ENCODE measurements around the gene DLG2. TPM values are rescaled to one million over a fixed set of nuclear protein-coding genes. Genes with fewer than 3 reads are reported as not detected.

Gene DLG2
- total and polyA plus RNA-seq, 2 of the 4 experiments (the other 2 are of a cell fraction), result 0.31 to 0.36 TPM

DNA sequence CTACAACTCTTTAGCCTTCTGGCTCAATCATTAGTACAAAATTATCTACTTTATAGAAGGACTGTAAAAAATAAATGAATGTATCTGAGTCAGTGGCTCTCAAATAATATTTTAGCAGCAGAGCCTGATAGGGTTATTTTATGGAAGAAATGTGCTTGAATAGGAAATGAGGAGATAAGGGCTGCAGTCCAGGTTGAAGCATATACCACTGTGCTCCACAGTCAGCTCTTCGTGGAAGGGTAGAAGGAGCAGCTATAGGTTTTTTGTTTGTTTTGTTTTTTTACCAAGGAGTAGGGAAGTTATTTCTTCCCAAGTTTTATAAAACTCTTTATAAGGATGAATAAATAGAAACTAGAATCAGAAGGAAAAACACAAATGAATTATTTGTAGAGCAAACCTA, 242.0 kb downstream of the DLG2 start:
- TF ChIP-seq MAZ (IDR thresholded peaks at IDR 0.05; ENCODE audit: borderline replicate concordance, low read depth, low read length) (no peak), SMC3 (IDR thresholded peaks at IDR 0.05; ENCODE audit: low read depth, low read length) (no peak), RCOR1 (IDR thresholded peaks at IDR 0.05; ENCODE audit: insufficient replicate concordance, low read length) (no peak), RAD21 (IDR thresholded peaks at IDR 0.05; ENCODE audit: low read length) (no peak), MXI1 (IDR thresholded peaks at IDR 0.05; ENCODE audit: borderline replicate concordance, low read depth, low read length) (no peak), NFE2L2 (IDR thresholded peaks at IDR 0.05; ENCODE audit: low read depth, low read length) (no peak), CEBPB (IDR thresholded peaks at IDR 0.05; ENCODE audit: low read depth, low read length) (no peak), FOS (IDR thresholded peaks at IDR 0.05; ENCODE audit: low read depth, low read length) (no peak), CHD1 (IDR thresholded peaks at IDR 0.05; ENCODE audit: low read depth, low read length) (no peak), MAFK (IDR thresholded peaks at IDR 0.05; ENCODE audit: low read depth, low read length) (no peak), POLR2A (IDR thresholded peaks at IDR 0.05; ENCODE audit: low read depth, low read length) (no peak), RFX5 (IDR thresholded peaks at IDR 0.05; ENCODE audit: low read depth, low read length) (no peak), BHLHE40 (IDR thresholded peaks at IDR 0.05; ENCODE audit: low read depth, low read length) (no peak)
- TF ChIP-seq, protein P1, sequence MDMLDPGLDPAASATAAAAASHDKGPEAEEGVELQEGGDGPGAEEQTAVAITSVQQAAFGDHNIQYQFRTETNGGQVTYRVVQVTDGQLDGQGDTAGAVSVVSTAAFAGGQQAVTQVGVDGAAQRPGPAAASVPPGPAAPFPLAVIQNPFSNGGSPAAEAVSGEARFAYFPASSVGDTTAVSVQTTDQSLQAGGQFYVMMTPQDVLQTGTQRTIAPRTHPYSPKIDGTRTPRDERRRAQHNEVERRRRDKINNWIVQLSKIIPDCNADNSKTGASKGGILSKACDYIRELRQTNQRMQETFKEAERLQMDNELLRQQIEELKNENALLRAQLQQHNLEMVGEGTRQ (IDR thresholded peaks at IDR 0.05; ENCODE audit: low read depth, low read length), result no peak
- TF ChIP-seq, protein P2, sequence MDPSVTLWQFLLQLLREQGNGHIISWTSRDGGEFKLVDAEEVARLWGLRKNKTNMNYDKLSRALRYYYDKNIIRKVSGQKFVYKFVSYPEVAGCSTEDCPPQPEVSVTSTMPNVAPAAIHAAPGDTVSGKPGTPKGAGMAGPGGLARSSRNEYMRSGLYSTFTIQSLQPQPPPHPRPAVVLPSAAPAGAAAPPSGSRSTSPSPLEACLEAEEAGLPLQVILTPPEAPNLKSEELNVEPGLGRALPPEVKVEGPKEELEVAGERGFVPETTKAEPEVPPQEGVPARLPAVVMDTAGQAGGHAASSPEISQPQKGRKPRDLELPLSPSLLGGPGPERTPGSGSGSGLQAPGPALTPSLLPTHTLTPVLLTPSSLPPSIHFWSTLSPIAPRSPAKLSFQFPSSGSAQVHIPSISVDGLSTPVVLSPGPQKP (IDR thresholded peaks at IDR 0.05; ENCODE audit: borderline replicate concordance, low read depth, low read length), result no peak
- TF ChIP-seq, protein P3, sequence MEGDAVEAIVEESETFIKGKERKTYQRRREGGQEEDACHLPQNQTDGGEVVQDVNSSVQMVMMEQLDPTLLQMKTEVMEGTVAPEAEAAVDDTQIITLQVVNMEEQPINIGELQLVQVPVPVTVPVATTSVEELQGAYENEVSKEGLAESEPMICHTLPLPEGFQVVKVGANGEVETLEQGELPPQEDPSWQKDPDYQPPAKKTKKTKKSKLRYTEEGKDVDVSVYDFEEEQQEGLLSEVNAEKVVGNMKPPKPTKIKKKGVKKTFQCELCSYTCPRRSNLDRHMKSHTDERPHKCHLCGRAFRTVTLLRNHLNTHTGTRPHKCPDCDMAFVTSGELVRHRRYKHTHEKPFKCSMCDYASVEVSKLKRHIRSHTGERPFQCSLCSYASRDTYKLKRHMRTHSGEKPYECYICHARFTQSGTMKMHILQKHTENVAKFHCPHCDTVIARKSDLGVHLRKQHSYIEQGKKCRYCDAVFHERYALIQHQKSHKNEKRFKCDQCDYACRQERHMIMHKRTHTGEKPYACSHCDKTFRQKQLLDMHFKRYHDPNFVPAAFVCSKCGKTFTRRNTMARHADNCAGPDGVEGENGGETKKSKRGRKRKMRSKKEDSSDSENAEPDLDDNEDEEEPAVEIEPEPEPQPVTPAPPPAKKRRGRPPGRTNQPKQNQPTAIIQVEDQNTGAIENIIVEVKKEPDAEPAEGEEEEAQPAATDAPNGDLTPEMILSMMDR (conservative IDR thresholded peaks at IDR 0.05; ENCODE audit: low read depth, low read length), result no peak
- Histone ChIP-seq H2BK15ac (ENCODE audit: low read depth, low read length) (no peak overlapping the region), H3K9me1 (ENCODE audit: insufficient read depth, low read length) (no peaks in the 10 kb centered on the region), H3K4me3 (ENCODE audit: insufficient read depth, low read depth, low read length) (no peak overlapping the region), H3K9ac (ENCODE audit: low read depth, low read length) (no peak overlapping the region), H3K18ac (ENCODE audit: low read depth, low read length) (no peak overlapping the region), H4K5ac (ENCODE audit: low read depth, low read length) (no peak overlapping the region), H3K4ac (ENCODE audit: low read depth, low read length) (no peak overlapping the region), H2AK9ac (replicated peaks; ENCODE audit: low read depth, low read length, poor library complexity) (no peak overlapping the region), H4K91ac (ENCODE audit: insufficient read depth, low read depth, low read length) (no peak overlapping the region), H3K14ac (replicated peaks; ENCODE audit: low read depth, low read length) (no peak overlapping the region), H2BK20ac (ENCODE audit: low read depth, low read length) (no peak overlapping the region), H4K8ac (ENCODE audit: low read depth in 2 of 2, low read length in 2 of 2) (no peak overlapping the region), H3K56ac (ENCODE audit: extremely low read depth, insufficient read depth, low read length) (no peak overlapping the region), H3K4me2 (ENCODE audit: low read depth, low read length) (no peak overlapping the region), H3K23ac (ENCODE audit: low read depth, low read length) (no peak overlapping the region), H3K27ac (ENCODE audit: insufficient read depth, low read length) (no peak overlapping the region), H3K36me3 (ENCODE audit: control insufficient read depth, insufficient read depth, low read length) (no peaks in the 10 kb centered on the region), H2BK120ac (ENCODE audit: low read depth, low read length) (no peak overlapping the region), H3K9me3 (ENCODE audit: control insufficient read depth, insufficient read depth, low read length) (no peaks in the 10 kb centered on the region), H3K79me1 (ENCODE audit: low read depth in 1 of 2, low read length in 2 of 2) (no peaks in the 10 kb centered on the region), H3K27me3 (ENCODE audit: control insufficient read depth, insufficient read depth, low read length) (no peaks in the 10 kb centered on the region), H2AFZ (replicated peaks; ENCODE audit: low read length, poor library complexity) (no peak overlapping the region), H3K4me1 (ENCODE audit: control insufficient read depth, insufficient read depth, low read length) (no peaks in the 10 kb centered on the region), H2AK5ac (ENCODE audit: low read depth, low read length) (no peak overlapping the region), H4K20me1 (ENCODE audit: insufficient read depth, low read length) (no peaks in the 10 kb centered on the region), H2BK5ac (ENCODE audit: low read depth, low read length, poor library complexity, severe bottlenecking) (no peak overlapping the region)
- no TSS peak for BruUV-seq (replicated peaks)
- dilution Hi-C loops (cut with HindIII; ENCODE audit: low sequenced_read_pairs, unreplicated experiment) (no loop called here), intact Hi-C loops (cut with micrococcal nuclease) (no loop called here), in situ Hi-C loops (cut with MboI; ENCODE audit: low sequenced_read_pairs) (no loop called here)
- WGBS, 2 experiments (ENCODE audit: extremely low coverage in 2 of 2, insufficient read length in 1 of 2), result no CpG with 5 or more reads among the region's 1 CpG
- ChIA-PET POLR2A (ENCODE audit: unreplicated experiment) (no interaction called here), CTCF (no interaction called here)
- ATAC-seq (ENCODE audit: low read depth) (no peak), DNase-seq (no peak)

Data from IMR-90 (cell line).